ENCODE results near the gene ANKH. TPM values are rescaled to one million over a fixed set of nuclear protein-coding genes. Genes with fewer than 3 reads are reported as not detected.

The ANKH gene
- polyA plus RNA-seq, 2 of the 4 experiments (the other 2 are of a cell fraction) = 11.7 to 17.3 TPM

DNA sequence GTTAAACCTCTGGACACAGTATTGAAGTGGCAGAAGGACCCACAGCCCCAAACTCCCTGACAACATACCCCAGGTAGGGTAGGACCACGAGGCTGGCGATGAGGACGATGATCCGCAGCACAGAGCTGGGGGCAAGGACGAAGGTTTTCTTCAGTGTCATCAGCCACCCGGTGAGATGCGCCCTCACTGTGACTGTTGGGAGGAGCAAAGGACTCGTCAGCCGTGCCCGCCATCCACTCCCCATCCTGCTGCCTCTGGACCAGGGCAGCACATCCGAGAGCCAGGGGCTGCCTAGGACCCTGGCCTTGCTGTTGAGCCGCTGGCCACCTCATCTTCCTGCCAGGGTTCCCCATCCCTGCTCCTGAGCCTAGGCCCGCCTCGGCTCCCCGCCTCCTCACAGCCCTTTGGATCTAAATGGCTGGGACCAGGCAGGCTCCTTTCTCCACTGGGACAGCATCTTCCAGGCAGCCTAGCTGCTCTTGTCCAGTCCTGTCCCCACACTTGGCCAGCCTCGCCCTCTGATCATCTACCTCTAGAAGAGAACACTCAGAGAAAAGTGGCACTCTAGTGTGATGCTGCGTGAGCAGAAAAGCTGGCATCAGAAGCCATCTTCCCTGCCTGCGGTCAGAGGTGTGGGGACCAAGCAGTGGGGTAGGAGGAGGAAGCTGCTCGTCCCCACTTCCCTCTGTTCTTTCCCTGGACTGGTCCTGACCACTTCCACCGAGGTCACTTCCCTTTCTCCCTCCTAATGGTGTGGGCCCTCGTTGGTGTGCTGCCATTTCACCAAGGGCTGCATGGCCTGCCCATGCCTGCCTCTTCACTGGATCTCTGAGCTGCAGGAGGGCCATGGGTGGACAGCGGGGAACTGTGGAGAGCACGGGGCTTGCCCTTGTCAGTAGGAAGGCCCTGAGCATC lies 157.8 kb downstream of the ANKH start:
- ChIA-PET POLR2A (no interaction called here), CTCF (interaction anchor here (2.1 to 7.1 kb wide), 2 partner anchors 13 to 300 kb away, joined by 4 to 43 read pairs; no protein-coding TSS in a partner anchor)
- H3K4me1 ChIP-seq = no peaks in the 10 kb centered on the region
- no peak overlapping the region for H3K4me3 ChIP-seq
- no peak overlapping the region for H3K27ac ChIP-seq
- DNase-seq (ENCODE audit: low read depth in 1 of 2, low spot score in 1 of 2) = no peak
- ATAC-seq = peak in 1 of 2 experiments; percentile 25; a peak in 4 of 6 replicates
- no peak for TF ChIP-seq NFE2L2 (conservative IDR thresholded peaks at IDR 0.05; ENCODE audit: low read length)
- no peak for TF ChIP-seq FOSL2 (IDR thresholded peaks at IDR 0.05)
- no peak for TF ChIP-seq FOSL2 (CRISPR knock-in tag; IDR thresholded peaks at IDR 0.05)
- TF ChIP-seq ATOH8 (CRISPR knock-in tag; IDR thresholded peaks at IDR 0.05; ENCODE audit: low read depth) = no peak
- TF ChIP-seq, protein P1, sequence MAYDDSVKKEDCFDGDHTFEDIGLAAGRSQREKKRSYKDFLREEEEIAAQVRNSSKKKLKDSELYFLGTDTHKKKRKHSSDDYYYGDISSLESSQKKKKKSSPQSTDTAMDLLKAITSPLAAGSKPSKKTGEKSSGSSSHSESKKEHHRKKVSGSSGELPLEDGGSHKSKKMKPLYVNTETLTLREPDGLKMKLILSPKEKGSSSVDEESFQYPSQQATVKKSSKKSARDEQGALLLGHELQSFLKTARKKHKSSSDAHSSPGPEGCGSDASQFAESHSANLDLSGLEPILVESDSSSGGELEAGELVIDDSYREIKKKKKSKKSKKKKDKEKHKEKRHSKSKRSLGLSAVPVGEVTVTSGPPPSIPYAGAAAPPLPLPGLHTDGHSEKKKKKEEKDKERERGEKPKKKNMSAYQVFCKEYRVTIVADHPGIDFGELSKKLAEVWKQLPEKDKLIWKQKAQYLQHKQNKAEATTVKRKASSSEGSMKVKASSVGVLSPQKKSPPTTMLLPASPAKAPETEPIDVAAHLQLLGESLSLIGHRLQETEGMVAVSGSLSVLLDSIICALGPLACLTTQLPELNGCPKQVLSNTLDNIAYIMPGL (CRISPR knock-in tag; IDR thresholded peaks at IDR 0.05; ENCODE audit: borderline replicate concordance) = no peak
- TF ChIP-seq MAX (IDR thresholded peaks at IDR 0.05) = no peak
- TF ChIP-seq RAD21 (conservative IDR thresholded peaks at IDR 0.05 in 1 of 2, IDR thresholded peaks at IDR 0.05 in 1 of 2) = no peak
- no peak for TF ChIP-seq ZFP36 (IDR thresholded peaks at IDR 0.05; ENCODE audit: borderline replicate concordance, partially characterized antibody)
- TF ChIP-seq PHF8 (IDR thresholded peaks at IDR 0.05; ENCODE audit: borderline replicate concordance, low read depth) = no peak
- no peak for TF ChIP-seq HOXB5 (CRISPR knock-in tag; IDR thresholded peaks at IDR 0.05)
- no peak for TF ChIP-seq HEYL (CRISPR knock-in tag; IDR thresholded peaks at IDR 0.05)
- no peak for TF ChIP-seq RARB (CRISPR knock-in tag; IDR thresholded peaks at IDR 0.05)
- H3K4me2 ChIP-seq = no peak overlapping the region
- no peaks in the 10 kb centered on the region for H3K9me3 ChIP-seq
- 97% methylated on average over 23 of the region's 23 CpGs for WGBS (ENCODE audit: missing lambda C conversion rate)
- FAIRE-seq = no peak

GRCh38 chr5:14712666-14713065 lies 158.9 kb downstream of the ANKH start:
- ChIA-PET POLR2A (no interaction called here), CTCF (interaction anchor here (2.1 to 7.1 kb wide), 2 partner anchors 14 to 302 kb away, joined by 4 to 43 read pairs; no protein-coding TSS in a partner anchor)
- TF ChIP-seq ZFP36 (IDR thresholded peaks at IDR 0.05; ENCODE audit: borderline replicate concordance, partially characterized antibody) (no peak), BHLHE40 (IDR thresholded peaks at IDR 0.05; ENCODE audit: low read depth, low read length) (no peak), RFX5 (IDR thresholded peaks at IDR 0.05) (no peak)
- Histone ChIP-seq H3K27ac (no peak overlapping the region), H3K9me3 (no peaks in the 10 kb centered on the region), H3K4me3 (no peak overlapping the region), H3K4me2 (no peak overlapping the region), H3K4me1 (no peaks in the 10 kb centered on the region)
- DNase-seq (ENCODE audit: low read depth in 1 of 2, low spot score in 1 of 2) (no peak), ATAC-seq (no peak), FAIRE-seq (no peak)
- 95% methylated on average over 17 of the region's 17 CpGs for WGBS (ENCODE audit: missing lambda C conversion rate)

DNA sequence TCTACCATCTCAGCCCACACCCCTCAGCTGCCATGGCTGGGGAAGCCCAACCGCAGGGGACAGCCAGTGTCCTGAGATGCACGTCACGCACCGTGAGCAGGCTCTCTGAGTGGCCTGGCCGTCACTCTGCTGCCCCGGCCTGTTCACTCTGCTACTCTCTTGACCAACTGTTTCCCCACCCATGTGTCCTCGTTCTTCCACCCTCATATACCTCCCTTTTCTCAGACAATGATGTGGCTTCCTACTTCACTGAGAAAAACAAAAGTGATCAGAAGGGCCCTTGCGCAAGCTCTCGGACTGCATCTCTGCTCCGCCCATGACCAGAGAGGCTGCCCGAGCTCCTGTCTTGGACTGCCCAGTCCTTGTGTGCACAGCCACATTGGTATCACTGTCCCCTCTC lies 159.4 kb downstream of the ANKH start:
- DNase-seq (ENCODE audit: low read depth in 1 of 2, low spot score in 1 of 2) (no peak), ATAC-seq (no peak), FAIRE-seq (no peak)
- TF ChIP-seq PHF8 (IDR thresholded peaks at IDR 0.05; ENCODE audit: borderline replicate concordance, low read depth) (no peak), CEBPB (IDR thresholded peaks at IDR 0.05) (0 out of 4 replicates have a peak, but pooled peaks of 1 of the 2 experiments have one; percentile 19)
- POLR2A ChIA-PET = no interaction called here
- CTCF ChIA-PET = interaction anchor here (1.2 to 2.4 kb wide), 4 partner anchors 10 to 302 kb away, joined by 3 to 10 read pairs (median 4); no protein-coding TSS in a partner anchor
- WGBS (ENCODE audit: missing lambda C conversion rate) = 96% methylated on average over 11 of the region's 11 CpGs
- no peak overlapping the region for H3K4me2 ChIP-seq
- H3K4me1 ChIP-seq = no peaks in the 10 kb centered on the region
- H3K27ac ChIP-seq = no peak overlapping the region
- H3K9me3 ChIP-seq = no peaks in the 10 kb centered on the region
- H3K4me3 ChIP-seq = no peak overlapping the region
